Frontal cortex (tissue), 4 donors: ENCODE measurements around the gene MAN1C1. TPM values are rescaled to one million over a fixed set of nuclear protein-coding genes. Genes with fewer than 3 reads are reported as not detected.
"Not testable (repeated sequence)": the region's sequence is repeated elsewhere in the genome, so short reads cannot be mapped to it uniquely, and the experiment has no call there.

Source experiments
- DNase-seq, 2 donors: peaks; one replicate each; pipeline ENCODE4 v3.0.0; 2012; ENCODE audit warnings: low spot score in 2 of 2
- FAIRE-seq: peaks from 2 replicates; lab custom pipeline; 2012; peaks lifted over from hg19 to GRCh38; lab: Jason Lieb, UNC
- total RNA-seq: library from RNA; depleted of rRNA; stranded (reverse); fragments of >200 nt; gene quantifications from one replicate; pipeline ENCODE4 v1.2.3, GENCODE V29; 2014
- donor health status: control.
- donor health status: control.
- donor health status: control.

MAN1C1 gene
- total RNA-seq, 1 donor from 2014 or later, result 5.3 TPM

- FAIRE-seq (no peak), DNase-seq (no peak)
Observed at GRCh38 chr1:25651036-25651640, 34.5 kb downstream of the MAN1C1 start.

GRCh38 chr1:25651824-25652741, 35.5 kb downstream of the MAN1C1 start:
- no peak for FAIRE-seq
- no peak for DNase-seq

- DNase-seq (no peak), FAIRE-seq (no peak)
Observed at GRCh38 chr1:25653558-25653957, 37.0 kb downstream of the MAN1C1 start.

- DNase-seq, result no peak
- no peak for FAIRE-seq
Observed at GRCh38 chr1:25654109-25654660, 37.6 kb downstream of the MAN1C1 start.

- no peak for DNase-seq
- no peak for FAIRE-seq
Observed at GRCh38 chr1:25657121-25657882, 40.7 kb downstream of the MAN1C1 start.

- DNase-seq (no peak), FAIRE-seq (no peak)
Observed at GRCh38 chr1:25657883-25658760, 41.5 kb downstream of the MAN1C1 start.

- no peak for DNase-seq
- FAIRE-seq, result no peak
Observed at GRCh38 chr1:25658791-25659431, 42.3 kb downstream of the MAN1C1 start.

GRCh38 chr1:25661043-25661815, 44.6 kb downstream of the MAN1C1 start:
- DNase-seq, result no peak
- no peak for FAIRE-seq

- FAIRE-seq, result no peak
- no peak for DNase-seq
Observed at GRCh38 chr1:25662061-25662460, 45.5 kb downstream of the MAN1C1 start.

- not testable (repeated sequence) for FAIRE-seq, DNase-seq
Observed at GRCh38 chr1:25662959-25663358, 46.4 kb downstream of the MAN1C1 start.

GRCh38 chr1:25664357-25665199, 48.0 kb downstream of the MAN1C1 start:
- no peak for DNase-seq

GRCh38 chr1:25666460-25666859, 49.9 kb downstream of the MAN1C1 start:
- FAIRE-seq, result no peak
- no peak for DNase-seq

More at GRCh38 chr1:25664357-25665199, 48.0 kb downstream of the MAN1C1 start:
- FAIRE-seq, result no peak

- DNase-seq (no peak), FAIRE-seq (no peak)
Observed at GRCh38 chr1:25668931-25669573, 52.5 kb downstream of the MAN1C1 start.

- FAIRE-seq, result no peak
Observed at GRCh38 chr1:25669781-25670567, 53.4 kb downstream of the MAN1C1 start.

GRCh38 chr1:25671929-25672328, 55.3 kb downstream of the MAN1C1 start:
- no peak for DNase-seq
- no peak for FAIRE-seq

More at GRCh38 chr1:25669781-25670567, 53.4 kb downstream of the MAN1C1 start:
- DNase-seq, result no peak
